IPS-NIHi7 (cell line): ENCODE results near the gene PINK1.
"Not testable (repeated sequence)": the region's sequence is repeated elsewhere in the genome, so short reads cannot be mapped to it uniquely, and the experiment has no call there.

ENCODE experiments used
- DNase-seq: peaks from one replicate; pipeline ENCODE4 v3.0.0; 2012; ENCODE audit warnings: mixed read lengths; ENCODE audit errors: extremely low spot score

PINK1 gene

GRCh38 chr1:20644416-20644815 lies 11.2 kb downstream of the PINK1 start:
- DNase-seq: no peak

- DNase-seq: no peak
Observed at GRCh38 chr1:20645414-20645813, 12.2 kb downstream of the PINK1 start.

- no peak for DNase-seq
Observed at GRCh38 chr1:20648438-20648837, 15.2 kb downstream of the PINK1 start.

GRCh38 chr1:20648946-20649345 lies 15.7 kb downstream of the PINK1 start:
- no peak for DNase-seq

GRCh38 chr1:20652300-20652699 lies 19.0 kb downstream of the PINK1 start:
- no peak for DNase-seq

GRCh38 chr1:20654104-20654690 lies 20.9 kb downstream of the PINK1 start:
- DNase-seq: peak; percentile 67

GRCh38 chr1:20657024-20657423 lies 23.8 kb downstream of the PINK1 start:
- DNase-seq: no peak

- DNase-seq: no peak
Observed at GRCh38 chr1:20658166-20658915, 25.1 kb downstream of the PINK1 start.

- no peak for DNase-seq
Observed at GRCh38 chr1:20660363-20660762, 27.1 kb downstream of the PINK1 start.

- no peak for DNase-seq
Observed at GRCh38 chr1:20660847-20661206, 27.6 kb downstream of the PINK1 start.

GRCh38 chr1:20661207-20662109 lies 28.2 kb downstream of the PINK1 start, which contains the start of gene DDOST:
Gene DDOST (minus strand): TSS chr1:20661369. CDS start chr1:20661350, 19 bp downstream.
- peak; percentile 100 for DNase-seq

- DNase-seq: no peak
Observed at GRCh38 chr1:20662110-20662475, 28.8 kb downstream of the PINK1 start.

GRCh38 chr1:20663365-20663764 lies 30.1 kb downstream of the PINK1 start:
- DNase-seq: no peak

- DNase-seq: no peak
Observed at GRCh38 chr1:20663969-20664715, 30.9 kb downstream of the PINK1 start.

- no peak for DNase-seq
Observed at GRCh38 chr1:20665726-20666125, 32.5 kb downstream of the PINK1 start.

GRCh38 chr1:20666146-20666545 lies 32.9 kb downstream of the PINK1 start:
- DNase-seq: no peak

GRCh38 chr1:20666804-20667203 lies 33.5 kb downstream of the PINK1 start:
- DNase-seq: no peak

- no peak for DNase-seq
Observed at GRCh38 chr1:20668581-20668980, 35.3 kb downstream of the PINK1 start.

- DNase-seq: no peak
Observed at GRCh38 chr1:20670936-20671335, 37.7 kb downstream of the PINK1 start.

GRCh38 chr1:20672265-20672632 lies 39.0 kb downstream of the PINK1 start:
- DNase-seq: no peak

GRCh38 chr1:20673626-20674025 lies 40.4 kb downstream of the PINK1 start:
- not testable (repeated sequence) for DNase-seq

- no peak for DNase-seq
Observed at GRCh38 chr1:20678599-20678998, 45.3 kb downstream of the PINK1 start.
